ENCODE measurements around the gene TRAF1. TPM values are rescaled to one million over a fixed set of nuclear protein-coding genes. Genes with fewer than 3 reads are reported as not detected.

TRAF1 gene
- total RNA-seq, 3 donors from 2014 or later, result 2.9 to 5.5 (median 3.8) TPM

GRCh38 chr9:120916991-120917880 lies 9.4 kb downstream of the TRAF1 start:
- no peak for TF ChIP-seq CTCF (IDR thresholded peaks at IDR 0.05)

GRCh38 chr9:120916588-120916987 lies 10.0 kb downstream of the TRAF1 start:
- intact Hi-C loops (cut with DNase I, micrococcal nuclease), result no loop called here
- TF ChIP-seq CTCF (IDR thresholded peaks at IDR 0.05), result no peak
- ATAC-seq (peak; percentile 26), DNase-seq (no peak)
- Histone ChIP-seq H3K4me1 (ENCODE audit: low read depth) (no peaks in the 10 kb centered on the region), H3K4me3 (no peak overlapping the region), H3K36me3 (ENCODE audit: low read depth) (no peaks in the 10 kb centered on the region), H3K9me3 (no peaks in the 10 kb centered on the region)

More at GRCh38 chr9:120916991-120917880, 9.4 kb downstream of the TRAF1 start:
- intact Hi-C loops (cut with DNase I, micrococcal nuclease), result no loop called here
- ATAC-seq (no peak), DNase-seq (no peak)
- H3K36me3 ChIP-seq (ENCODE audit: low read depth), result no peaks in the 10 kb centered on the region
- H3K4me3 ChIP-seq, result no peak overlapping the region
- no peaks in the 10 kb centered on the region for H3K4me1 ChIP-seq (ENCODE audit: low read depth)
- no peaks in the 10 kb centered on the region for H3K9me3 ChIP-seq

- Histone ChIP-seq H3K4me3 (no peak overlapping the region), H3K4me1 (ENCODE audit: low read depth) (no peaks in the 10 kb centered on the region), H3K9me3 (no peaks in the 10 kb centered on the region), H3K36me3 (ENCODE audit: low read depth) (no peaks in the 10 kb centered on the region)
- ATAC-seq, result peak; percentile 52
- intact Hi-C loops (cut with DNase I, micrococcal nuclease), result no loop called here
- DNase-seq, result no peak
- no peak for TF ChIP-seq CTCF (IDR thresholded peaks at IDR 0.05)
Measured at GRCh38 chr9:120915854-120916470, 10.6 kb downstream of the TRAF1 start.

- intact Hi-C loops (cut with DNase I, micrococcal nuclease), result no loop called here
- Histone ChIP-seq H3K4me1 (ENCODE audit: low read depth) (no peaks in the 10 kb centered on the region), H3K36me3 (ENCODE audit: low read depth) (no peaks in the 10 kb centered on the region), H3K9me3 (no peaks in the 10 kb centered on the region), H3K4me3 (no peak overlapping the region)
- DNase-seq, result no peak
- TF ChIP-seq CTCF (IDR thresholded peaks at IDR 0.05), result no peak
- ATAC-seq, result no peak
Measured at GRCh38 chr9:120914953-120915352, 11.6 kb downstream of the TRAF1 start.

GRCh38 chr9:120914396-120914795 lies 12.2 kb downstream of the TRAF1 start:
- Histone ChIP-seq H3K36me3 (ENCODE audit: low read depth) (no peaks in the 10 kb centered on the region), H3K4me3 (no peak overlapping the region), H3K9me3 (no peaks in the 10 kb centered on the region), H3K4me1 (ENCODE audit: low read depth) (no peaks in the 10 kb centered on the region)
- no peak for TF ChIP-seq CTCF (IDR thresholded peaks at IDR 0.05)
- ATAC-seq (no peak), DNase-seq (no peak)
- intact Hi-C loops (cut with DNase I, micrococcal nuclease), result no loop called here

Data from mucosa of descending colon (tissue), 3 donors.